Vagina (tissue), 2 donors: ENCODE measurements around the gene DTHD1. TPM values are rescaled to one million over a fixed set of nuclear protein-coding genes. Genes with fewer than 3 reads are reported as not detected.

ENCODE experiments used
- DNase-seq, 2 donors: peaks; one replicate each; pipeline ENCODE4 v3.0.0-alpha.2; 2017; ENCODE audit errors: extremely low spot score in 2 of 2
- H3K27ac ChIP-seq: fragments of 200-600 bp; sonication (generic); one replicate; pipeline ENCODE4 v1.5.1; 2019
- H3K27me3 ChIP-seq: fragments of 200-600 bp; sonication (generic); one replicate; pipeline ENCODE4 v1.5.1; 2019
- H3K36me3 ChIP-seq, 2 donors: fragments of 200-600 bp; sonication (generic); one replicate each; pipeline ENCODE4 v1.5.1; 2017 to 2019
- H3K4me1 ChIP-seq: fragments of 200-600 bp; sonication (generic); one replicate; pipeline ENCODE4 v1.5.1; 2019
- H3K4me3 ChIP-seq, 2 donors: fragments of 200-600 bp; sonication (generic); 1 replicate in 1 of 2; 2 replicates in 1 of 2; pipeline ENCODE4 v1.5.1; 2016 to 2019
- H3K9me3 ChIP-seq: fragments of 200-600 bp; sonication (generic); one replicate; pipeline ENCODE4 v1.5.1; 2019
- POLR2A ChIP-seq, 2 donors: fragments of 450-650 bp; IDR thresholded peaks; one replicate each; pipeline ENCODE4 v1.6.1; 2017; ENCODE audit warnings: antibody characterized with exemption in 2 of 2, mild to moderate bottlenecking in 2 of 2, moderate library complexity in 2 of 2
- POLR2AphosphoS5 ChIP-seq, 2 donors: sonication (generic); formaldehyde crosslinking; IDR thresholded peaks; one replicate each; pipeline ENCODE4 v1.9.0; 2017; ENCODE audit warnings: antibody characterized with exemption in 2 of 2, mild to moderate bottlenecking in 2 of 2, low read depth in 1 of 2; ENCODE audit not compliant: insufficient read depth in 1 of 2
- intact Hi-C: fragments of 100-400 bp; cut with DNase I; formaldehyde crosslinking; loops from one replicate; pipeline ENCODE4 v1.15.1; 2023
- total RNA-seq: library from RNA; depleted of rRNA; stranded (reverse); fragments of >200 nt; gene quantifications from one replicate; pipeline ENCODE4 v1.2.3, GENCODE V29; 2016
- TF ChIP-seq, protein P1 (sequence below), 3 experiments: fragments of 450-650 bp in 2 of 3; fragments of 200-600 bp in 1 of 3; sonication (generic) in 1 of 3; IDR thresholded peaks; one replicate each; pipeline ENCODE4 v1.5.1; 2017 to 2019; ENCODE audit warnings: antibody characterized with exemption in 3 of 3, mild to moderate bottlenecking in 2 of 3, moderate library complexity in 2 of 3

The DTHD1 gene
- total RNA-seq, 1 donor from 2014 or later, result 0.49 TPM

- peak overlapping the region; percentile 91 for H3K27ac ChIP-seq
Observed at GRCh38 chr4:36241771-36242170, 39.6 kb upstream of the DTHD1 start.

GRCh38 chr4:36242629-36243354 lies 38.6 kb upstream of the DTHD1 start:
- Histone ChIP-seq H3K4me1 (peaks cover 5% of the 10 kb centered on the region), H3K9me3 (no peaks in the 10 kb centered on the region), H3K27ac (peak overlapping the region; percentile 91), H3K4me3 (peak overlapping the region; percentile 8 to 80), H3K36me3 (no peaks in the 10 kb centered on the region), H3K27me3 (no peaks in the 10 kb centered on the region)
- intact Hi-C loops, result no loop called here
- no peak for DNase-seq
- TF ChIP-seq POLR2A (IDR thresholded peaks at IDR 0.05), result no peak
- no peak for TF ChIP-seq POLR2AphosphoS5 (IDR thresholded peaks at IDR 0.05; ENCODE audit: insufficient read depth in 1 of 2, low read depth in 1 of 2)
- TF ChIP-seq, protein P1, sequence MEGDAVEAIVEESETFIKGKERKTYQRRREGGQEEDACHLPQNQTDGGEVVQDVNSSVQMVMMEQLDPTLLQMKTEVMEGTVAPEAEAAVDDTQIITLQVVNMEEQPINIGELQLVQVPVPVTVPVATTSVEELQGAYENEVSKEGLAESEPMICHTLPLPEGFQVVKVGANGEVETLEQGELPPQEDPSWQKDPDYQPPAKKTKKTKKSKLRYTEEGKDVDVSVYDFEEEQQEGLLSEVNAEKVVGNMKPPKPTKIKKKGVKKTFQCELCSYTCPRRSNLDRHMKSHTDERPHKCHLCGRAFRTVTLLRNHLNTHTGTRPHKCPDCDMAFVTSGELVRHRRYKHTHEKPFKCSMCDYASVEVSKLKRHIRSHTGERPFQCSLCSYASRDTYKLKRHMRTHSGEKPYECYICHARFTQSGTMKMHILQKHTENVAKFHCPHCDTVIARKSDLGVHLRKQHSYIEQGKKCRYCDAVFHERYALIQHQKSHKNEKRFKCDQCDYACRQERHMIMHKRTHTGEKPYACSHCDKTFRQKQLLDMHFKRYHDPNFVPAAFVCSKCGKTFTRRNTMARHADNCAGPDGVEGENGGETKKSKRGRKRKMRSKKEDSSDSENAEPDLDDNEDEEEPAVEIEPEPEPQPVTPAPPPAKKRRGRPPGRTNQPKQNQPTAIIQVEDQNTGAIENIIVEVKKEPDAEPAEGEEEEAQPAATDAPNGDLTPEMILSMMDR (IDR thresholded peaks at IDR 0.05), result no peak

More at GRCh38 chr4:36241771-36242170, 39.6 kb upstream of the DTHD1 start:
- intact Hi-C loops, result no loop called here
- Histone ChIP-seq H3K9me3 (no peaks in the 10 kb centered on the region), H3K36me3 (no peaks in the 10 kb centered on the region), H3K4me3 (peak overlapping the region; percentile 8 to 80), H3K27me3 (no peaks in the 10 kb centered on the region), H3K4me1 (peaks cover 5% of the 10 kb centered on the region)
- TF ChIP-seq, protein P1 (IDR thresholded peaks at IDR 0.05), result no peak
- TF ChIP-seq POLR2AphosphoS5 (IDR thresholded peaks at IDR 0.05; ENCODE audit: insufficient read depth in 1 of 2, low read depth in 1 of 2), result peak in 1 of 2 donors; percentile 39
- DNase-seq, result no peak

DNA sequence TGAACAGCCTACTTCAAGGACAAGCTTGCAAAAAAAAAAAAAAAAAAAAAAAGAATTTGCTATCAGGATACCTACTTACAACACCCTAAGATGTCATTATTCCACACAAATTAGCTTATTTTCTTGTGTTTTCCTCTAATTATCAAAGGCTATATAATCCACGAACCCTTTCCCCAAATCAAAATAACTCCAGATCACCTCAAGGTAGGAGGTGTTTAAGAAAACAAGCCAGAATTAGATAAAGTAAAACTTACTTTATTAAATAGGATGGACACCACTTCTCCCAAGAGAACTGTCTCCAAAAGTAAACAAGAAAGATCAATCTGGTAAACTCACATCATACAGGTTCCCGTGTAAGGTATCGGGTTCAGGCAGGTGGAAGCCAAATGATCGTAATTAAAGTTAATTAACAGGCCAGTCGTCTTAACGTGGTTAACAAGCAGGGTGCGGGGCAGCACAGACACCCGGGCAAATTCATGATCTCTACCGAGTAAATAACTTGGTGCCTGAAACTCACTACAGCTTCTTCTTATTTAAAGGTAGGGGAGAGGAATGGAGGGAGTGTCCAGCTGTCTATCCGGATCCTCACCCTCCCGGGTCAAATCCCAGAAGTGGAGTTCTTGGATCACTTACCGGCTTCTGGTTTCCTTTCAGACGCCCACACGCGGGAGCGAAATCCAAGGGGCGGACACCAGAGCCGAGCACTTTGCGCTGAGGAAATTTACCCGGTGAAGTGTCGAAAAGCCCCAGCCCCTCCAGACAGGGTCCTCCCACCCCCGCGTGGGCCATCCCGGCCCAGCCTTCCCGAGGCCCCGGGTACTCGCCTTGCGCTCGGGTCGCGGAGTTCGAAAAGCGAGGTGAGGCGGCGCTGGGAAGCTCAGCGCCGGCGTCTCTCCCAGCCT lies 37.8 kb upstream of the DTHD1 start:
- H3K4me1 ChIP-seq, result peaks cover 5% of the 10 kb centered on the region
- H3K27me3 ChIP-seq, result no peaks in the 10 kb centered on the region
- DNase-seq, result no peak
- peak overlapping the region; percentile 61 to 80 for H3K4me3 ChIP-seq
- no peaks in the 10 kb centered on the region for H3K9me3 ChIP-seq
- no peaks in the 10 kb centered on the region for H3K36me3 ChIP-seq
- TF ChIP-seq POLR2A (IDR thresholded peaks at IDR 0.05) (no peak), POLR2AphosphoS5 (IDR thresholded peaks at IDR 0.05; ENCODE audit: insufficient read depth in 1 of 2, low read depth in 1 of 2) (no peak)
- TF ChIP-seq, protein P1 (IDR thresholded peaks at IDR 0.05), result no peak
- H3K27ac ChIP-seq, result peak overlapping the region; percentile 91
- intact Hi-C loops, result no loop called here

DNA sequence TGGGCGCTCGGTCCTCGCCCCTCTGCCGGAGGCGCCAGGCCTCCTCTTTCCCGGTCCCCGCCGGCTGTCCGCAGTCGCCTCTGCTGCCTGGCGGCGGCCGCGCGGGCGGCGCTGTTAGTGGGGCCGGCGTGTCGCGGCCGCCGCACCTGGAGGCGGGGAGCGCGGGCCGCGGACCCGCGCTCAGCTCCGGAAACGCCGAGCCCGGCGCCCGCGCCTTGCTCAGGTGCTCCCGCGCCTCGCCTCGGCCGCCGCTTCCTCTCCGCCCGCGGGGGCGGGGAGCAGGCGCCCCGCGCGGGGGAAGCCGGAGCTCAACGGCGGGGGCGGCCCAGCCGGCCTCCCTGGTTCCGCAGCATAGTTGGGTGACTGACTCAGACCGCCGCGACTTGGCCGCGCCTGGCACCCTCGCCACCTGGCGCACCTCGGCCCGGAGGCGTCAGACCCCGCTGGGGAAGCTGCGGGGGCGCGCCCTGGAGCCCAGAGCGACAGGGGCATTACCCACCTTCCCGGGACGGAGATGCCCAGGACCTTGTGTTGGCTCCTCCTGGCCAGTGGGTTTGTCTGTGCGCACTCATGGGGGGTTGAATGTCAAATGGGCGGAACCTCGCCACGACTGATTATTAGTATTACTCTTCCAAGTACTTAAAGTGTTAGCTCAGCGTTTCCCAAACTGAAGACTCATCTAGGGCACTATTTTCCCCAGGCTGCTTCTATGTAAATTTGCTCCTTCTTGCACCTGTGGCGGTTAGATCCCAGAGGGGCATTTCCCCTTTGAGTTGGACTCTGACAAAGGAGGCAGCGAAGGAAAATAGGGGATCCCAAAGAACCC lies 36.9 kb upstream of the DTHD1 start, which contains the start of gene ARAP2:
Gene ARAP2, minus strand, starts transcription at position 258 of the 826 bp plus-strand sequence. CDS start 15,028 bp downstream, outside the sequence.
- TF ChIP-seq POLR2A (IDR thresholded peaks at IDR 0.05) (no peak), POLR2AphosphoS5 (IDR thresholded peaks at IDR 0.05; ENCODE audit: insufficient read depth in 1 of 2, low read depth in 1 of 2) (peak in 1 of 2 donors; percentile 58)
- TF ChIP-seq, protein P1 (IDR thresholded peaks at IDR 0.05), result no peak
- no peaks in the 10 kb centered on the region for H3K27me3 ChIP-seq
- peaks cover 5% of the 10 kb centered on the region for H3K4me1 ChIP-seq
- H3K36me3 ChIP-seq, result no peaks in the 10 kb centered on the region
- H3K4me3 ChIP-seq, result peak within 1 kb of the TSS; percentile 61 to 80
- DNase-seq, result no peak
- no peaks in the 10 kb centered on the region for H3K9me3 ChIP-seq
- intact Hi-C loops, result no loop called here
- H3K27ac ChIP-seq, result peak within 1 kb of the TSS; percentile 91
